Suppressor macrophage treated with lipopolysaccharide for 4 hours (primary cell): Measurements from ENCODE around the gene PSMD12.
"Not testable (repeated sequence)": the region's sequence is repeated elsewhere in the genome, so short reads cannot be mapped to it uniquely, and the experiment has no call there.

ENCODE experiments used
- DNase-seq: peaks from one replicate; pipeline ENCODE4 v3.0.0-alpha.2; 2020

PSMD12 gene

DNA sequence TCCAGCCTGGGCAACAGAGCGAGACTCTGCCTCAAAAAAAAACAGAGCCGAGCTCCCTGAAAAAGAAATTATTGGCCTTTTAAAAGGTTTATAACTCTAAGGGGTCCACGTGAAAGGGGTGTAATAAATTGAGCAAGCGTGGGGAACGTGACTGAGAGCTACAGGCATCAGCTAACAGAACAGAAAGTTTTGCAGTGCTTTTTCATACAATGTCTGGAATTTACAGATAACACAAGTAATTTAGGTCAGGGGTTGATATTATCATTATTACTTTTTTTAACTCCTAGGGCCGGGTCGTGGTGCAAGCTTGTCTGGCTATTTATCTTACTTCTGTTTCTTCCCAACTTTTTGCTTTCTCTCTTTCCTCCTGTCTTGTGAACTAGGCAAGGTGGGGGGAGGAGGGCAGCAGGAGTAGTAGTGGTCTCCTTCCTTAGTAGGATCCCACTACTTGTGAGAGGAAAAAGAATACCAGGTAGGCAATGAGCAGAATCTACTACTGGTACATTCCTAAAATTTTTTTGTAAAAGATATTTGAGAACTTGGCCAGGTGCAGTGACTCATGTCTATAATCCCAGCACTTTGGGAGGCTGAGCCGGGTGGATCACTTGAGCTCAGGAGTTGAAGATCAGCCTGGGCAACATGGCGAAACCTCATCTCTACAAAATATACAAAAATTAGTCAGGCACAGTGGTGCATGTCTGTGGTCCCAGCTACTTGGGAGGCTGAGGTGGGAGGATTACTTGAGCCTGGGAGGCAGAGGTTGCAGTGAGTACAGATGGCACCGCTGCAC lies 60.7 kb downstream of the PSMD12 start:
- DNase-seq, result not testable (repeated sequence)

- DNase-seq, result no peak
These were observed 68.9 kb downstream of the PSMD12 start for GRCh38 chr17:67297454-67297960.

GRCh38 chr17:67294451-67295199 lies 71.8 kb downstream of the PSMD12 start:
- DNase-seq, result no peak

- peak; percentile 76 for DNase-seq
These were observed 72.8 kb downstream of the PSMD12 start for GRCh38 chr17:67293251-67294203.

- no peak for DNase-seq
These were observed 75.6 kb downstream of the PSMD12 start for GRCh38 chr17:67290711-67291291.

DNA sequence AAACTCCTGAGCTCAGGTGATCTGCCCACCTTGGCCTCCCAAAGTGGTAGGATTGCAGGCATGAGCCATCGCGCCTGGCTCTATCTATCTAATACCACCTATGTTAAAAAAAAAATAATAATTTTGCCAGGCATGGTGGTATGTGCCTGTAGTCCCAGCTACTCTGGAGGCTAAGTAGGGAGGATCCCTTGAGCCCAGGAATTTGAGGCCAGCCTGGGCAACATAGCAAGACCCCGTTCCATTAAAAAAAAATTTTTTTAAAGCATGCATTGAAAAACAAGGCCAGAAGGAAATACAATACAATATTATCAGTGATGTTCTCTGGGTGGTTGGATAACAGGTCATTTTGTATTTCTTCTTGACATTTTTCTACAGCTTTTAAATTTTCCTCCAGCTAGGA lies 76.1 kb downstream of the PSMD12 start:
- DNase-seq, result no peak

DNA sequence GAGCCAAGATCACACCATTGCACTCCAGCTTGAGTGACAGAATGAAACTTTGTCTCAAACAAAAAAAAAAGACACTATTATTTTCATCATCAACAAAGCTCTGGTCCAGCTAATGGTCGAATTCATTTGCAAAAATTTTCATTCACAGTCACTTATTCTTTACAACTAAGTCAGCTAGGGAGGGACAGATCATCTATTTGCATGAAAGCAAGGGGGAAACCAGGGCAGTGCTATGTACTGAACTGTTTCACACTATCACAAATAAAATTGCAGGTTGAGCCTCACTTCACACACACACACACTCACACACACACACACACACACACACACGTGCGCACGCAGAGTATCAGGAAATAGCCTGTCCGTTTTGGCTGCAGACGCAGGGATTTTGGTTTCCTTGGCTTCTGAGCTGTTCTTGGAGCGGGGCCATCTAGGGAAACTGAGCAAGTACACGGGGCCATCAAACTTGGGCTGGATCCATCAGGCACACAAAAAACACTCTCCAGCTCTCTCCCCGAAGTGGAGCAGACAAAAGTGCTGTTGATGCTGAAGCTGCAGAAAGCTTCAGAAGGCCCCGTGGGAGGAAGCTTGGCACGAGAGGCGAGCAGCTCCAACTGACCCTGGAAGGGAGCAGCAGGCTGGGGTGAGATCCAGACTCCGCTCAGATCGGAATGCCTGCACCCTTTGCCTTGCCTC lies 77.0 kb downstream of the PSMD12 start:
- DNase-seq, result no peak
